Measurements from ENCODE around the gene ALAS1. TPM values are rescaled to one million over a fixed set of nuclear protein-coding genes. Genes with fewer than 3 reads are reported as not detected.

Gene ALAS1
- total and polyA plus RNA-seq, 2 of the 13 experiments (the other 11 are each of a cell fraction or from before 2014, with no cell fraction given): 36.0 to 43.2 TPM

DNA sequence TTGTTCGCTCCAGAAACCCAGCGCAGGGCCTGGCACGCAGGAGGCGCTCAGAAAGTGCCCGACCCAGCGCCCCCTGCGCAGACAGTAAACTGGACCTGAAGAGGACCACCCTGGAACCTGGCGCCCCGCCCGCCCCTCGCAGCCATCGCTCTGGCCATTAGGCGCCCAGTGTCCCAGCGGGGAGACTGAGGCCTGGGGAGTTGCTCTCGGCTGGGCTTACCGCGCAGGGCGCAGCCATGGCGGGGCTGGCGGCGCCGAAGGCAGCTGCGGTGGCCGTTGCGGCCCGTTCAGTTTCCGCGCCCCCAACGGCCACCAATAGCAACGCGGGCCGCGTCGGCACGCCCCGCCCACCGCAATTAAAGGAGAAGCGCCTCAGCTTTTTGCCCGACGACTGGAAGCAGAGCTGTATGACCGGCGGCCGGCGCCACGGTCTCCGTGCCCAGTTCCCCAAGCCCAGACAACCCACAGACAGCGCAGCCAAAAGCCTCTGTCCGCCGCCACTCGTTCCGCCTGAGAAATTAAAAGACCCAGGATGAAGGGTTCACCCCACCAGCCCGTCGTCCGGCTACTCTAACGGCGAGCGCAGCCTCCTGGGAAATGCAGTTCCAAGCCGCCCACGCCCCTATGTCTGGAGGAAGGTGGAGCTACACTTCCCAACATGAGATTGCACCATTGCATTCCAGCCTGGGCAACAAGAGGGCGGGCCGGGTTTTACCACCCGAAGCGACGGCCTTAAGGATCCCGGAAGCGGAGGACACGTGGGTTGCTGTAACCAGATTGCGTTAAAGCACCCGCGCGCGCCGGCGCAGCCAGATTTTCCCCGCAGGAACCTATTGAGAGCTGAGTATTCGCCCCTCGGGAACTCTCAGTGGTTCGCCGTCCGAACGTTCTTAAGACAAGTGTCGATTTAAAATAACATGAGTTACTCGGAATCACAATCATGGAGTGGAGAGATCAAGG, 43.5 kb upstream of the ALAS1 start, which contains the start of gene POC1A (continued):
- peak; percentile 59; the same call in 1 of the 2 replicates for TF ChIP-seq ZNF605 (CRISPR knock-in tag; IDR thresholded peaks at IDR 0.05)
- 0 out of 2 replicates have a peak, but pooled peaks have one; percentile 25 for TF ChIP-seq KLF12 (CRISPR knock-in tag; IDR thresholded peaks at IDR 0.05; ENCODE audit: borderline replicate concordance)
- TF ChIP-seq THAP11 (CRISPR knock-in tag; IDR thresholded peaks at IDR 0.05): peak; percentile 99
- TF ChIP-seq ZNF460 (CRISPR knock-in tag; IDR thresholded peaks at IDR 0.05; ENCODE audit: borderline replicate concordance): peak; percentile 21; the same call in 1 of the 2 replicates
- 0 out of 2 replicates have a peak, but pooled peaks have one; percentile 5 for TF ChIP-seq ZNF225 (CRISPR knock-in tag; IDR thresholded peaks at IDR 0.05)
- TF ChIP-seq, protein P1, sequence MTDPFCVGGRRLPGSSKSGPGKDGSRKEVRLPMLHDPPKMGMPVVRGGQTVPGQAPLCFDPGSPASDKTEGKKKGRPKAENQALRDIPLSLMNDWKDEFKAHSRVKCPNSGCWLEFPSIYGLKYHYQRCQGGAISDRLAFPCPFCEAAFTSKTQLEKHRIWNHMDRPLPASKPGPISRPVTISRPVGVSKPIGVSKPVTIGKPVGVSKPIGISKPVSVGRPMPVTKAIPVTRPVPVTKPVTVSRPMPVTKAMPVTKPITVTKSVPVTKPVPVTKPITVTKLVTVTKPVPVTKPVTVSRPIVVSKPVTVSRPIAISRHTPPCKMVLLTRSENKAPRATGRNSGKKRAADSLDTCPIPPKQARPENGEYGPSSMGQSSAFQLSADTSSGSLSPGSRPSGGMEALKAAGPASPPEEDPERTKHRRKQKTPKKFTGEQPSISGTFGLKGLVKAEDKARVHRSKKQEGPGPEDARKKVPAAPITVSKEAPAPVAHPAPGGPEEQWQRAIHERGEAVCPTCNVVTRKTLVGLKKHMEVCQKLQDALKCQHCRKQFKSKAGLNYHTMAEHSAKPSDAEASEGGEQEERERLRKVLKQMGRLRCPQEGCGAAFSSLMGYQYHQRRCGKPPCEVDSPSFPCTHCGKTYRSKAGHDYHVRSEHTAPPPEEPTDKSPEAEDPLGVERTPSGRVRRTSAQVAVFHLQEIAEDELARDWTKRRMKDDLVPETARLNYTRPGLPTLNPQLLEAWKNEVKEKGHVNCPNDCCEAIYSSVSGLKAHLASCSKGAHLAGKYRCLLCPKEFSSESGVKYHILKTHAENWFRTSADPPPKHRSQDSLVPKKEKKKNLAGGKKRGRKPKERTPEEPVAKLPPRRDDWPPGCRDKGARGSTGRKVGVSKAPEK (CRISPR knock-in tag; IDR thresholded peaks at IDR 0.05; ENCODE audit: borderline replicate concordance): no peak
- TF ChIP-seq, protein P2, sequence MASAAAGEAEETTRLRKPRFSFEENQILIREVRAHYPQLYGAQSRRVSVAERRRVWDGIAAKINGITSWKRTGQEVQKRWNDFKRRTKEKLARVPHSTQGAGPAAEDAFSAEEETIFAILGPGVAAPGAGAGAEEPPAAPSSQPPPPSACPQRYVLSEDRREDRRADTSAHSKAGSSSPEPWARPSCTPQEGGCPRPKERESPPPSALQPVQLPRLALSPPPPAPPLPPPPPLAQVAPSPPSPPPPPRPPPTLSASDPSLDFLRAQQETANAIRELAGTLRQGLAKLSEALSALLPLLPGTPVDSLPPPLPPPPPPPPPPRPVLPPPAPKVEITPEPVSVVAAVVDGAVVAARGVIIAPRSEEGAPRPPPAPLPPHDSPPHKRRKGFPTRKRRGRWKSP (CRISPR knock-in tag; IDR thresholded peaks at IDR 0.05): peak; percentile 94
- peak; percentile 28; the same call in 1 of the 2 replicates for TF ChIP-seq PPARG (CRISPR knock-in tag; conservative IDR thresholded peaks at IDR 0.05)
- TF ChIP-seq, protein P3, sequence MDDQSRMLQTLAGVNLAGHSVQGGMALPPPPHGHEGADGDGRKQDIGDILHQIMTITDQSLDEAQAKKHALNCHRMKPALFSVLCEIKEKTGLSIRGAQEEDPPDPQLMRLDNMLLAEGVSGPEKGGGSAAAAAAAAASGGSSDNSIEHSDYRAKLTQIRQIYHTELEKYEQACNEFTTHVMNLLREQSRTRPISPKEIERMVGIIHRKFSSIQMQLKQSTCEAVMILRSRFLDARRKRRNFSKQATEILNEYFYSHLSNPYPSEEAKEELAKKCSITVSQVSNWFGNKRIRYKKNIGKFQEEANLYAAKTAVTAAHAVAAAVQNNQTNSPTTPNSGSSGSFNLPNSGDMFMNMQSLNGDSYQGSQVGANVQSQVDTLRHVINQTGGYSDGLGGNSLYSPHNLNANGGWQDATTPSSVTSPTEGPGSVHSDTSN (CRISPR knock-in tag; IDR thresholded peaks at IDR 0.05; ENCODE audit: borderline replicate concordance): peak; percentile 58; the same call in 1 of the 2 replicates
- TF ChIP-seq AHR (CRISPR knock-in tag; IDR thresholded peaks at IDR 0.05): no peak
- TF ChIP-seq, protein P4, sequence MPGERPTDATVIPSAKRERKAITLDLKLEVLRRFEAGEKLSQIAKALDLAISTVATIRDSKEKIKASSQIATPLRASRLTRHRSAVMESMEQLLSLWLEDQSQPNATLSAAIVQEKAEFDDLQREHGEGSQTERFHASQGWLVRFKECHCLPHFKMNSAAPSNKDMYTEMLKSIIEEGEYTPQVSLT (CRISPR knock-in tag; IDR thresholded peaks at IDR 0.05; ENCODE audit: borderline replicate concordance, low read depth): no peak; the same call in 1 of the 2 replicates
- peak; percentile 97 for TF ChIP-seq ZNF878 (CRISPR knock-in tag; IDR thresholded peaks at IDR 0.05)
- TF ChIP-seq, protein P5, sequence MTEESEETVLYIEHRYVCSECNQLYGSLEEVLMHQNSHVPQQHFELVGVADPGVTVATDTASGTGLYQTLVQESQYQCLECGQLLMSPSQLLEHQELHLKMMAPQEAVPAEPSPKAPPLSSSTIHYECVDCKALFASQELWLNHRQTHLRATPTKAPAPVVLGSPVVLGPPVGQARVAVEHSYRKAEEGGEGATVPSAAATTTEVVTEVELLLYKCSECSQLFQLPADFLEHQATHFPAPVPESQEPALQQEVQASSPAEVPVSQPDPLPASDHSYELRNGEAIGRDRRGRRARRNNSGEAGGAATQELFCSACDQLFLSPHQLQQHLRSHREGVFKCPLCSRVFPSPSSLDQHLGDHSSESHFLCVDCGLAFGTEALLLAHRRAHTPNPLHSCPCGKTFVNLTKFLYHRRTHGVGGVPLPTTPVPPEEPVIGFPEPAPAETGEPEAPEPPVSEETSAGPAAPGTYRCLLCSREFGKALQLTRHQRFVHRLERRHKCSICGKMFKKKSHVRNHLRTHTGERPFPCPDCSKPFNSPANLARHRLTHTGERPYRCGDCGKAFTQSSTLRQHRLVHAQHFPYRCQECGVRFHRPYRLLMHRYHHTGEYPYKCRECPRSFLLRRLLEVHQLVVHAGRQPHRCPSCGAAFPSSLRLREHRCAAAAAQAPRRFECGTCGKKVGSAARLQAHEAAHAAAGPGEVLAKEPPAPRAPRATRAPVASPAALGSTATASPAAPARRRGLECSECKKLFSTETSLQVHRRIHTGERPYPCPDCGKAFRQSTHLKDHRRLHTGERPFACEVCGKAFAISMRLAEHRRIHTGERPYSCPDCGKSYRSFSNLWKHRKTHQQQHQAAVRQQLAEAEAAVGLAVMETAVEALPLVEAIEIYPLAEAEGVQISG (CRISPR knock-in tag; IDR thresholded peaks at IDR 0.05): peak; percentile 79
- no peak for TF ChIP-seq TOE1 (CRISPR knock-in tag; IDR thresholded peaks at IDR 0.05)
- TF ChIP-seq SMARCE1 (IDR thresholded peaks at IDR 0.05; ENCODE audit: borderline replicate concordance): no peak
- TF ChIP-seq, protein P6, sequence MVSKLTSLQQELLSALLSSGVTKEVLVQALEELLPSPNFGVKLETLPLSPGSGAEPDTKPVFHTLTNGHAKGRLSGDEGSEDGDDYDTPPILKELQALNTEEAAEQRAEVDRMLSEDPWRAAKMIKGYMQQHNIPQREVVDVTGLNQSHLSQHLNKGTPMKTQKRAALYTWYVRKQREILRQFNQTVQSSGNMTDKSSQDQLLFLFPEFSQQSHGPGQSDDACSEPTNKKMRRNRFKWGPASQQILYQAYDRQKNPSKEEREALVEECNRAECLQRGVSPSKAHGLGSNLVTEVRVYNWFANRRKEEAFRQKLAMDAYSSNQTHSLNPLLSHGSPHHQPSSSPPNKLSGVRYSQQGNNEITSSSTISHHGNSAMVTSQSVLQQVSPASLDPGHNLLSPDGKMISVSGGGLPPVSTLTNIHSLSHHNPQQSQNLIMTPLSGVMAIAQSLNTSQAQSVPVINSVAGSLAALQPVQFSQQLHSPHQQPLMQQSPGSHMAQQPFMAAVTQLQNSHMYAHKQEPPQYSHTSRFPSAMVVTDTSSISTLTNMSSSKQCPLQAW (CRISPR knock-in tag; IDR thresholded peaks at IDR 0.05): peak; percentile 82
- no peak for TF ChIP-seq ARNT2 (CRISPR knock-in tag; IDR thresholded peaks at IDR 0.05; ENCODE audit: low read depth)

All from HepG2 (cell line).